ENCODE results near the gene COL4A2. TPM values are rescaled to one million over a fixed set of nuclear protein-coding genes. Genes with fewer than 3 reads are reported as not detected.

Gene COL4A2
- total and polyA plus RNA-seq, 2 experiments from 2014 or later: 146 to 455 TPM

- H3K27ac ChIP-seq: no peak overlapping the region
Measured at GRCh38 chr13:110423689-110424302, 116.7 kb downstream of the COL4A2 start.

GRCh38 chr13:110424569-110425443 is 117.7 kb downstream of the COL4A2 start:
- Histone ChIP-seq H3K27me3 (replicated peaks; ENCODE audit: insufficient read depth) (no peaks in the 10 kb centered on the region), H3K79me2 (ENCODE audit: insufficient read depth) (no peaks in the 10 kb centered on the region), H3K4me3 (no peak overlapping the region), H4K20me1 (ENCODE audit: insufficient read depth) (no peaks in the 10 kb centered on the region), H3K4me1 (ENCODE audit: insufficient read depth) (peaks cover 14% of the 10 kb centered on the region), H3K9ac (no peak overlapping the region), H3K9me3 (ENCODE audit: low read depth) (no peaks in the 10 kb centered on the region), H3K4me2 (ENCODE audit: unreplicated experiment) (no peak overlapping the region), H3K36me3 (ENCODE audit: low read depth) (peaks cover 20% of the 10 kb centered on the region), H3K9me2 (ENCODE audit: insufficient read depth) (no peaks in the 10 kb centered on the region), H3F3A (ENCODE audit: insufficient read depth) (peaks cover 11% of the 10 kb centered on the region), H2AFZ (no peak overlapping the region), H3K27ac (no peak overlapping the region)
- no peak for DNase-seq
- WGBS, 2 experiments (ENCODE audit: low coverage in 1 of 2, low lambda C conversion rate in 2 of 2, missing lambda C conversion rate in 2 of 2): 77 to 78% methylated on average over 26 of the region's 26 CpGs
- in situ Hi-C loops (cut with MboI): no loop called here
- TF ChIP-seq EZH2phosphoT487 (IDR thresholded peaks at IDR 0.05; ENCODE audit: insufficient read depth, low read depth): no peak
- TF ChIP-seq EZH2 (IDR thresholded peaks at IDR 0.05; ENCODE audit: insufficient read depth, poor library complexity, severe bottlenecking): no peak

More at GRCh38 chr13:110423689-110424302, 116.7 kb downstream of the COL4A2 start:
- H3K36me3 ChIP-seq (ENCODE audit: low read depth): peaks cover 10% of the 10 kb centered on the region
- peaks cover 14% of the 10 kb centered on the region for H3K4me1 ChIP-seq (ENCODE audit: insufficient read depth)
- no peaks in the 10 kb centered on the region for H3K79me2 ChIP-seq (ENCODE audit: insufficient read depth)
- no peaks in the 10 kb centered on the region for H3K9me2 ChIP-seq (ENCODE audit: insufficient read depth)
- in situ Hi-C loops (cut with MboI): no loop called here
- H3K4me3 ChIP-seq: no peak overlapping the region
- DNase-seq: no peak
- no peaks in the 10 kb centered on the region for H4K20me1 ChIP-seq (ENCODE audit: insufficient read depth)
- TF ChIP-seq EZH2 (IDR thresholded peaks at IDR 0.05; ENCODE audit: insufficient read depth, poor library complexity, severe bottlenecking): no peak
- no peaks in the 10 kb centered on the region for H3K27me3 ChIP-seq (replicated peaks; ENCODE audit: insufficient read depth)
- WGBS, 2 experiments (ENCODE audit: low coverage in 1 of 2, low lambda C conversion rate in 2 of 2, missing lambda C conversion rate in 2 of 2): 96% methylated on average over 11 of the region's 11 CpGs
- H3K9ac ChIP-seq: no peak overlapping the region
- no peak overlapping the region for H2AFZ ChIP-seq
- peaks cover 11% of the 10 kb centered on the region for H3F3A ChIP-seq (ENCODE audit: insufficient read depth)
- no peak overlapping the region for H3K4me2 ChIP-seq (ENCODE audit: unreplicated experiment)
- no peaks in the 10 kb centered on the region for H3K9me3 ChIP-seq (ENCODE audit: low read depth)

- Histone ChIP-seq H3K9me2 (ENCODE audit: insufficient read depth) (no peaks in the 10 kb centered on the region), H4K20me1 (ENCODE audit: insufficient read depth) (no peaks in the 10 kb centered on the region), H3K79me2 (ENCODE audit: insufficient read depth) (no peaks in the 10 kb centered on the region), H3K4me2 (ENCODE audit: unreplicated experiment) (no peak overlapping the region), H3K36me3 (ENCODE audit: low read depth) (peaks cover 23% of the 10 kb centered on the region), H3K9ac (no peak overlapping the region), H3K4me1 (ENCODE audit: insufficient read depth) (peaks cover 14% of the 10 kb centered on the region), H3F3A (ENCODE audit: insufficient read depth) (peaks cover 11% of the 10 kb centered on the region), H3K4me3 (no peak overlapping the region), H3K27ac (no peak overlapping the region), H3K27me3 (replicated peaks; ENCODE audit: insufficient read depth) (no peaks in the 10 kb centered on the region), H2AFZ (no peak overlapping the region), H3K9me3 (ENCODE audit: low read depth) (no peaks in the 10 kb centered on the region)
- in situ Hi-C loops (cut with MboI): no loop called here
- TF ChIP-seq EZH2 (IDR thresholded peaks at IDR 0.05; ENCODE audit: insufficient read depth, poor library complexity, severe bottlenecking): no peak
- TF ChIP-seq EZH2phosphoT487 (IDR thresholded peaks at IDR 0.05; ENCODE audit: insufficient read depth, low read depth): no peak
- DNase-seq: no peak
- 84 to 87% methylated on average over 8 of the region's 8 CpGs for WGBS, 2 experiments (ENCODE audit: low coverage in 1 of 2, low lambda C conversion rate in 2 of 2, missing lambda C conversion rate in 2 of 2)
Measured at GRCh38 chr13:110425444-110425780, 118.3 kb downstream of the COL4A2 start.

- in situ Hi-C loops (cut with MboI): no loop called here
- 71 to 74% methylated on average over 4 of the region's 4 CpGs for WGBS, 2 experiments (ENCODE audit: low coverage in 1 of 2, low lambda C conversion rate in 2 of 2, missing lambda C conversion rate in 2 of 2)
- TF ChIP-seq EZH2phosphoT487 (IDR thresholded peaks at IDR 0.05; ENCODE audit: insufficient read depth, low read depth) (no peak), EZH2 (IDR thresholded peaks at IDR 0.05; ENCODE audit: insufficient read depth, poor library complexity, severe bottlenecking) (no peak)
- peaks cover 6% of the 10 kb centered on the region; the same call in 1 of the 2 replicates for H3F3A ChIP-seq (ENCODE audit: insufficient read depth)
- H3K36me3 ChIP-seq (ENCODE audit: low read depth): peaks cover 32% of the 10 kb centered on the region
- H2AFZ ChIP-seq: no peak overlapping the region
- no peaks in the 10 kb centered on the region for H3K9me2 ChIP-seq (ENCODE audit: insufficient read depth)
- no peak overlapping the region for H3K4me2 ChIP-seq (ENCODE audit: unreplicated experiment)
- H3K4me1 ChIP-seq (ENCODE audit: insufficient read depth): peaks cover 7% of the 10 kb centered on the region
- H3K27ac ChIP-seq: no peak overlapping the region
- H3K79me2 ChIP-seq (ENCODE audit: insufficient read depth): no peaks in the 10 kb centered on the region
- no peaks in the 10 kb centered on the region for H4K20me1 ChIP-seq (ENCODE audit: insufficient read depth)
- no peak overlapping the region for H3K9ac ChIP-seq
- H3K9me3 ChIP-seq (ENCODE audit: low read depth): no peaks in the 10 kb centered on the region
- H3K27me3 ChIP-seq (replicated peaks; ENCODE audit: insufficient read depth): no peaks in the 10 kb centered on the region
- H3K4me3 ChIP-seq: no peak overlapping the region
- no peak for DNase-seq
Measured at GRCh38 chr13:110426735-110427134, 119.7 kb downstream of the COL4A2 start.
